Tibial artery (tissue), 4 donors: Measurements from ENCODE around the gene IMMT.

Experiments used
- DNase-seq, 2 donors: peaks; one replicate each; pipeline ENCODE4 v3.0.0-alpha.2; 2019
- H3K27ac ChIP-seq, 2 donors: fragments of 200-600 bp; sonication (generic) in 1 of 2; 1 replicate in 1 of 2; 2 replicates in 1 of 2; pipeline ENCODE4 v1.5.1; 2018 to 2019; ENCODE audit warnings: mild to moderate bottlenecking in 1 of 2
- H3K27me3 ChIP-seq, 2 donors: fragments of 200-600 bp; sonication (generic) in 1 of 2; one replicate each; pipeline versions ENCODE4 v1.5.1 to v1.6.0; 2016 to 2019
- H3K36me3 ChIP-seq, 3 donors: fragments of 200-600 bp; sonication (generic) in 2 of 3; one replicate each; pipeline ENCODE4 v1.5.1; 2016 to 2019; ENCODE audit warnings: mild to moderate bottlenecking in 2 of 3
- H3K4me1 ChIP-seq, 4 donors: fragments of 200-600 bp; sonication (generic) in 2 of 4; 1 replicate in 3 of 4; 2 replicates in 1 of 4; pipeline ENCODE4 v1.5.1; 2016 to 2019
- H3K4me3 ChIP-seq, 2 donors: fragments of 200-600 bp; sonication (generic) in 1 of 2; 1 replicate in 1 of 2; 2 replicates in 1 of 2; pipeline ENCODE4 v1.5.1; 2018 to 2019; ENCODE audit warnings: mild to moderate bottlenecking in 2 of 2
- H3K9me3 ChIP-seq, 3 donors: fragments of 200-600 bp; sonication (generic) in 1 of 3; one replicate each; pipeline ENCODE4 v1.5.1; 2016 to 2019
- intact Hi-C: fragments of 100-400 bp; cut with DNase I; formaldehyde crosslinking; loops from one replicate; pipeline ENCODE4 v1.15.0; 2023; ENCODE audit warnings: low total_unique reads
- TF ChIP-seq, protein P1 (sequence below), 2 experiments: fragments of 200-600 bp in 1 of 2; fragments of 450-650 bp in 1 of 2; IDR thresholded peaks; one replicate each; pipeline ENCODE4 v1.5.1; 2017 to 2019; ENCODE audit warnings: antibody characterized with exemption in 2 of 2, mild to moderate bottlenecking in 1 of 2, moderate library complexity in 1 of 2

IMMT gene

DNA sequence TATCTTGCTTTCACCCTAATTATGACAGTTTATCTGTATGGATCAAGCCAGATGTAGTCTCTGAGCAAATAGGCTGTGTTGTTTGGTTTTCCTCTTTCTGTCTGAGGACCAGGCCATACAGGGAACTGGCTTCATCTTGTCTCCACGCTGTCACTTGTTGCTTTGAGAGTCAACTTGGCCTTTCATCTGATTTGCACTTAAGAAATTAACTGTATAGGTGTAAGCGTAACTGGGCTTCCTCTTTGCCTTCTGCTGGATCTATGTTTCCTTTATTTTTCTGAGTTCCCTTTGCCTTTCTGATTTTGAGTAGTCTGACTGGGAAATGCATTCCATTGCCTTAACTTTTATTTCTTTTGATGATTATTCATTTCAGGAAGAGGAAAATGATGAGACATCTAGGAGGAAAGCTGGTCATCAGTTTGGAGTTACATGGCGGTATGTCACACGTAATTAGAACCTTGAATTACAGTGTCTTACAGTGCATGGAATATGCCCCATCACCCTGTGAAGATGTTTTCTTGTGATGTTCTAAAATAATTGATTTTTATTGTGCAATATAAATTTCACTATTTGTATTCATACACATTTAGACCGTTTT, 71.8 kb downstream of the IMMT start:
- TF ChIP-seq, protein P1, sequence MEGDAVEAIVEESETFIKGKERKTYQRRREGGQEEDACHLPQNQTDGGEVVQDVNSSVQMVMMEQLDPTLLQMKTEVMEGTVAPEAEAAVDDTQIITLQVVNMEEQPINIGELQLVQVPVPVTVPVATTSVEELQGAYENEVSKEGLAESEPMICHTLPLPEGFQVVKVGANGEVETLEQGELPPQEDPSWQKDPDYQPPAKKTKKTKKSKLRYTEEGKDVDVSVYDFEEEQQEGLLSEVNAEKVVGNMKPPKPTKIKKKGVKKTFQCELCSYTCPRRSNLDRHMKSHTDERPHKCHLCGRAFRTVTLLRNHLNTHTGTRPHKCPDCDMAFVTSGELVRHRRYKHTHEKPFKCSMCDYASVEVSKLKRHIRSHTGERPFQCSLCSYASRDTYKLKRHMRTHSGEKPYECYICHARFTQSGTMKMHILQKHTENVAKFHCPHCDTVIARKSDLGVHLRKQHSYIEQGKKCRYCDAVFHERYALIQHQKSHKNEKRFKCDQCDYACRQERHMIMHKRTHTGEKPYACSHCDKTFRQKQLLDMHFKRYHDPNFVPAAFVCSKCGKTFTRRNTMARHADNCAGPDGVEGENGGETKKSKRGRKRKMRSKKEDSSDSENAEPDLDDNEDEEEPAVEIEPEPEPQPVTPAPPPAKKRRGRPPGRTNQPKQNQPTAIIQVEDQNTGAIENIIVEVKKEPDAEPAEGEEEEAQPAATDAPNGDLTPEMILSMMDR (IDR thresholded peaks at IDR 0.05): no peak
- intact Hi-C loops: no loop called here
- Histone ChIP-seq H3K36me3 (peaks cover 97 to 100% (median 98%) of the 10 kb centered on the region in 3 donors), H3K9me3 (no peaks in the 10 kb centered on the region), H3K4me1 (no peaks in the 10 kb centered on the region), H3K4me3 (no peak overlapping the region), H3K27ac (no peak overlapping the region), H3K27me3 (no peaks in the 10 kb centered on the region)
- no peak for DNase-seq

DNA sequence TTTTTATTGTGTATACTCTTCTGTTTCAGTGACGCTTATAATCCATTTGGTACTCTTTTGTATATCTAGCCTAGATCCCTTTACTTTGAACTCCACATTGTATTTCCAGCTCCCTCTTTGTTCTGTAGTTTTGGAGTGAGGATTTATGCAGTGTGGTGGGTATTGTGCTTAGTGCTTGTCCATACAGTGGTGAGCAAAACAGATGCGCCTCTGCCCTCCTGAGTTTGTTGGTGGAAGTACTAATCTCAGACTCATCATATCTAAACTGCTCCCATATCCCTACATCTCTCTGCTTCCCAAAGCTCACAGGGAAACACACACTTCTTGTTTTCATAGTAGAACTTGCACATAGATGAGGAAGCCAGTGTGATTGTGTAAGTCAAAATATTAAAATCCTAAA, 77.1 kb downstream of the IMMT start:
- DNase-seq: no peak
- peaks cover 77 to 98% (median 83%) of the 10 kb centered on the region in 3 donors for H3K36me3 ChIP-seq
- peaks cover 0 to 13% (median 0%) of the 10 kb centered on the region in 4 donors for H3K4me1 ChIP-seq
- TF ChIP-seq, protein P1 (IDR thresholded peaks at IDR 0.05): no peak
- no peaks in the 10 kb centered on the region for H3K9me3 ChIP-seq
- no peaks in the 10 kb centered on the region for H3K27me3 ChIP-seq
- H3K27ac ChIP-seq: no peak overlapping the region
- H3K4me3 ChIP-seq: no peak overlapping the region
- intact Hi-C loops: loop anchor here (2.0 kb wide), 1 partner anchor 33 kb away; no protein-coding TSS in a partner anchor

DNA sequence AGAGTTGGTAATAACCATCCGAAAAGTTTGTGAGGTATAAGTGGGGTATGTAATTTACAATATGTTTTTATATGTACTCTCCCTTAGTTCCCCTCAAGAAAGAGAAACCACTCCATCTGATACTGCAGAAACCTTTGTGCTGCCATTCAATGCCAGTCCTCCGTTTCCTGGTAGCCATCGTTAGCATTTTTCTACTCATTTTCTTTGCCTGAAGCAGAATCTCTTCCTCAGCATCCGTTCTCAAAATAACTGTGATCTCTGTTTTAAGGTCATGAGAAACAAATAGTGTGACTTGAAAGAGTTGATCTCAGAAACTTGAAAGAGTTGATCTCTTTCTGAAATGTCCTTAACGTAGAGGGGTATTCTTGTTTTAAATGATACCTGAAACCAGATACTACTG, 88.2 kb downstream of the IMMT start:
- H3K9me3 ChIP-seq: no peaks in the 10 kb centered on the region
- intact Hi-C loops: no loop called here
- DNase-seq: no peak
- H3K4me1 ChIP-seq: peaks cover 0 to 35% (median 18%) of the 10 kb centered on the region in 4 donors
- peak overlapping the region in 1 of 2 donors; percentile 83 for H3K27ac ChIP-seq
- peaks cover 15 to 34% (median 22%) of the 10 kb centered on the region in 3 donors for H3K36me3 ChIP-seq
- no peaks in the 10 kb centered on the region for H3K27me3 ChIP-seq
- H3K4me3 ChIP-seq: peak overlapping the region; percentile 71 to 84
- TF ChIP-seq, protein P1 (IDR thresholded peaks at IDR 0.05): no peak

DNA sequence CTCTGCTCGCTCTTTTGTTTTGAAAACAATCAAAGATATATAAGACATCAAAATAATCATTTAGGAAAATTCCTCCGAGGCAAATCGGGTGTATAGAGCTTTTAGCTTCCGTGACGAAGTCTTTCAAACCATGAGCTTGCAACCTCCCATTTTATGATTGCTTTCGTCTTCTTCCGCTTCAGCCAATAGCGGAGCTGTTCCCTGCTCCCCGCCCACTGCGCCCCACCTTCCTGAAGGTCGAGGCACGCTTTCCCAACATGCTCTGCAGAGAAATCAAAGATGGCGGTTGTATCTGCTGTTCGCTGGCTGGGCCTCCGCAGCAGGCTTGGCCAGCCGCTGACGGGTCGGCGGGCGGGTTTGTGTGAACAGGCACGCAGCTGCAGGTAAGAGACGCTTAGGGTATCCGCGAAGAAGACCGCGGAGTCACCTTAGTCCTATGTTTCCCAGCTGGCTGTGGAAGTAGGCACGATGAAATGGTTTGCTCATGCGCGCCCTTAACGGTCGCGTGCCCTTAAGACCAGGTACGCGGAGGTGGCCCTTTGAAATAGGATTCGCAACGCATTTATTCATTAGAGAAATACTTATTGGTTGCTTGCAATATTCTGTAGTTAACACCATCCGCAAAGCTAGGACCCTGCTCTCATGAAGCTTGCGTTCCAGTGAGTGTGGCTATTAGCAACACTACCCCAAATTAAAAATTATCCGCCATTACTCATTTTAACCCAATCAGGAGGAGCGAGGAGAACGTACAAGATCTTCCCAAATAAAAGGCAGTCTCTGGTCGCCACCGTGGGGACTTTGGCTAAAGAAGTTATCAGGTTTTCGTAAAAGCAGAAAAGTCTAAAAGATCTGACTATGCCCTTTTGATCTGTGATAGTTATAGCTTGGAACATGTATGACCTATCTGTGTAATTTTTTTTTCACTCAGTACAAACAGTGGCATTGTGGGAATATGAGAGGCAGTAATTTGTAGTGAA, 89.0 kb downstream of the IMMT start, which contains the start of gene PTCD3:
Gene PTCD3, plus strand, starts transcription at position 267 of the 977 bp plus-strand sequence. Its CDS starts 13 bp downstream, at position 280.
- H3K27ac ChIP-seq: peak within 1 kb of the TSS; percentile 79 to 83
- no peaks in the 10 kb centered on the region for H3K27me3 ChIP-seq
- DNase-seq: peak; percentile 96
- peaks cover 0 to 35% (median 18%) of the 10 kb centered on the region in 4 donors for H3K4me1 ChIP-seq
- intact Hi-C loops: no loop called here
- peaks cover 10 to 26% (median 14%) of the 10 kb centered on the region in 3 donors for H3K36me3 ChIP-seq
- H3K9me3 ChIP-seq: no peaks in the 10 kb centered on the region
- H3K4me3 ChIP-seq: peak within 1 kb of the TSS; percentile 71 to 84
- TF ChIP-seq, protein P1 (IDR thresholded peaks at IDR 0.05): no peak

DNA sequence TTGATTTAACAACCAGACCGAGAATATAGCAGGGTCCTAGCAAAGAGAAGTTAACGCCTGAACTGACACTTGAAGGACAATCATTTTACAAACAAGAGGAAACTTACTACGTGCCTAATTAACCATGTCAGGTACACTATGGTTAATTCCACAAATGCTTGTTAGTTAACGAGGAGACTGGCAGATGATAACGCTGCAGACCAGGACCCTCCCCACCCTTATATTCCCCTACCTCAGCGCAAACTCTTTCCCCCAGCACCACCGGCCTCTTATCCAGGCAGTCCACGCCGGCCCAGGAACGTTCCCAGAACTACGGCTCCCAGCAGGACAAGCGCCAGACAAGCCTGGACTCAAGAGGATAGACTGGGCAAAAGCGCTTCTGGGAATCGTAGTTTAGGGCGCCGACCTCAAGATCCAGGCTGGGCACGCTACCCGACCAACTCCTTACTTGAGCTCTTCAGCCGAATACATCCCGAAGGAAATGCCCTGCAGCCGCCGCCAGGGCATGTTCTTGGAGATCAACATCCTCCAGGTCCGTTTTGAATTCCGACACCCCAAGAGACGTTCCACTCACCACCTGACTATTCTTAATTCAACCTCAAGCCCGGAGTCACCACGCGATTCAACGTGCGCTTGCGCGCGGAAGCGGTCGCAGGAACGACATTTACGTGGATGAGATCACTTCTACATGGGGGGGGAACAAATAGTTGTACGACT, 89.9 kb downstream of the IMMT start, which contains the start of gene POLR1A:
Gene POLR1A, minus strand, starts transcription at position 635 of the 717 bp plus-strand sequence. Its CDS starts 110 bp downstream, at position 525.
- intact Hi-C loops: no loop called here
- no peaks in the 10 kb centered on the region for H3K27me3 ChIP-seq
- peaks cover 0 to 35% (median 18%) of the 10 kb centered on the region in 4 donors for H3K4me1 ChIP-seq
- H3K4me3 ChIP-seq: peak within 1 kb of the TSS; percentile 71 to 84
- TF ChIP-seq, protein P1 (IDR thresholded peaks at IDR 0.05): peak in 1 of 2 experiments; percentile 28
- H3K9me3 ChIP-seq: no peaks in the 10 kb centered on the region
- H3K27ac ChIP-seq: peak within 1 kb of the TSS; percentile 79 to 83
- peaks cover 4 to 18% (median 6%) of the 10 kb centered on the region in 3 donors for H3K36me3 ChIP-seq
- peak; percentile 92 to 94 for DNase-seq
